ENCODE measurements around the gene HOXB6.

- TF ChIP-seq CTCF (conservative IDR thresholded peaks at IDR 0.05 in 1 of 2, IDR thresholded peaks at IDR 0.05 in 1 of 2; ENCODE audit: extremely low read depth in 1 of 2, insufficient read depth in 1 of 2, low read depth in 1 of 2, low read length in 2 of 2) (no peak), EZH2 (IDR thresholded peaks at IDR 0.05; ENCODE audit: borderline replicate concordance, low read length) (peak; percentile 90)
Measured at GRCh38 chr17:48615047-48615962, 10.5 kb upstream of the HOXB6 start, which contains the start of gene HOXB8.

All from mammary epithelial cell (primary cell).